GM19455 (cell line): ENCODE results near the gene RAB40AL.
"Not testable (repeated sequence)": the region's sequence is repeated elsewhere in the genome, so short reads cannot be mapped to it uniquely, and the experiment has no call there.

Experiments used
- ATAC-seq: cut with Tn5 transposase; IDR thresholded peaks from one replicate; pipeline ENCODE4 v1.9.1; 2021; ENCODE audit not compliant: unreplicated experiment

The RAB40AL gene, protein sequence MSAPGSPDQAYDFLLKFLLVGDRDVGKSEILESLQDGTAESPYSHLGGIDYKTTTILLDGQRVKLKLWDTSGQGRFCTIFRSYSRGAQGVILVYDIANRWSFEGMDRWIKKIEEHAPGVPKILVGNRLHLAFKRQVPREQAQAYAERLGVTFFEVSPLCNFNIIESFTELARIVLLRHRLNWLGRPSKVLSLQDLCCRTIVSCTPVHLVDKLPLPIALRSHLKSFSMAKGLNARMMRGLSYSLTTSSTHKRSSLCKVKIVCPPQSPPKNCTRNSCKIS

GRCh38 chrX:102936972-102937371 is at the start of gene RAB40AL:
RAB40AL (plus strand) TSS chrX:102937272; CDS start chrX:102937319, 47 bp downstream.
- ATAC-seq = not testable (repeated sequence)

- ATAC-seq = no peak
Observed at GRCh38 chrX:102887687-102888086, 49.4 kb upstream of the RAB40AL start.

GRCh38 chrX:102892103-102892502 is 45.0 kb upstream of the RAB40AL start:
- ATAC-seq = no peak

GRCh38 chrX:102899940-102900916 is 36.8 kb upstream of the RAB40AL start:
- ATAC-seq = peak; percentile 91

GRCh38 chrX:102902355-102902754 is 34.7 kb upstream of the RAB40AL start:
- ATAC-seq = no peak

DNA sequence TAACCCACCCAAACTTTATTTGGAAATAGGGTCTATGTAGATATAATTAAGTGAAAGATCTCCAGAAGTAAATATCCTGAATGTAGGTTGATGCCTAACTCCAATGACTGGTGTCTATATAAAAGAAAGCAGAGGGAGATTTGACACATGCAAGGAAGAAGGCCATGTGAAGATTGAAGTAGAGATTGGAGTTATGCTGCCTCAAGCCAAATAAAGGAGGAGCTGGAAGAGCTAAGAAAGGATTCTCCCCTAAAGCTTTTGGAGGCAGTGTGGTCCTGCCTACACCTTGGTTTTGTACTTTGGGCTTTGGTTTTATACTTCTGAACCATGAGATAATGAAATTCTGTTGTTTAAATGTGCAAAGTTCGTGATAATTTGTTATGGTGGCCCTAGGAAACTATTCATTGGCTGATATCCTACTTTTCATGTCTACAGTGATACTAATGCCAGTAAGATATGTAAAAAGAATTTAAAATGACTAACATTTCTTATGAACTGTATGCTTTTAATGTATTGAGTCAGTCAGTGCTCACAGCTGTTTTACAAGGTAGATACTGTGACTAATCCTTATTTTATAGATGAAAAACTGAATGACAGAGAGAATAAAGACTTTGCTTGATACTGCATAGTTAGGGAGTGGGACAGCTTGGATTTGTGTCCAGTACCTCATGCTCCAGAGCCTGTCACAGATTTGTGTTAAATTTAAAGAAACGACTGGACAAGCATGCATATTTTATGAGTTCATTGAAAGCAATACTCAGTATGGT is 5.9 kb upstream of the RAB40AL start:
- ATAC-seq = no peak

- ATAC-seq = no peak
Observed at GRCh38 chrX:102934624-102935023, 2.4 kb upstream of the RAB40AL start.

DNA sequence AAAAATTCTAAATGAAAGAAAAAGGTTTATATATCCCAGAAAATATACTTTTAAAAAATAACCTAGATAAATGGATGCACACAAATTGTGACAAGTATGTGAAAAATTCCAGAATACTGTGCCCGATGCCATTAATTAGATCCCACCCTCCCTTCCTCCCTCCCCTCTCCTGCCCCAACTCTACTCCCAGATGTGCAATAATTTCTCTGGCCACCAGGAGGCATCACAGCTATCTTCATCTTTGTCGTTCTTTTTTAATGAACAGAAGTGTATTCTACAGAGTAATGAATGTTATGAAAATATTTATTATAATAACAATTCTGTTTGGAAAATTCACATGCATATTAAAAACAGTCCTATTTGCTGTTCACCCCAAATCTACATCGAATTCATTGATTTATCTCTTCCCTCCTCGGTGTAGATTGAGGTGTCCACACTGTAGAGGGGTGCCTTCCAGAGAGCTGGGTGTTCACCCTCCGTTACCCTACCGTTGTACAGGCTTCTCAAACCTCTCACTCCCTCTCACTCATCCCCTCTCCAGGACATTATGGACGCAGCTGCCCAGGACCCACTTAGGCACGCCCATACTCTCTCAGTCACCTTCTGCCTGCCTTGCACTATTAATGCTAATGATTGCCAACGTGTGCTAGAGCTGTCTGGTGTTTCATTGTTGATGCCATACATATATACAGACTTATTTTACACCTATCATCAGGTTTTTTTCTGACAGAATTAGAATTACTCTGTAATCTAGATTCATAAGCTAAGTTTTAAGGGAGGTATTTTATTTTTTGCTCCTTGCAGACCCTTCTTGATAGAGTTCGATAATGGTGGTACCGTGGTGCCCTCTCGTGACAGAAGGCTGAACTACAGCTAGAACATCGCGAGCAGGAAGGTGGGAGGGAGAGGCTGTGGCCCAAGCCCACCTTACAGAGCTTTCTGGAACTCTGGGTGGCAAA is 14.1 kb downstream of the RAB40AL start:
- ATAC-seq = no peak

- ATAC-seq = no peak
Observed at GRCh38 chrX:102957751-102958150, 20.7 kb downstream of the RAB40AL start.

- ATAC-seq = no peak
Observed at GRCh38 chrX:102958794-102959193, 21.7 kb downstream of the RAB40AL start.

- no peak for ATAC-seq
Observed at GRCh38 chrX:102959471-102959870, 22.4 kb downstream of the RAB40AL start.

DNA sequence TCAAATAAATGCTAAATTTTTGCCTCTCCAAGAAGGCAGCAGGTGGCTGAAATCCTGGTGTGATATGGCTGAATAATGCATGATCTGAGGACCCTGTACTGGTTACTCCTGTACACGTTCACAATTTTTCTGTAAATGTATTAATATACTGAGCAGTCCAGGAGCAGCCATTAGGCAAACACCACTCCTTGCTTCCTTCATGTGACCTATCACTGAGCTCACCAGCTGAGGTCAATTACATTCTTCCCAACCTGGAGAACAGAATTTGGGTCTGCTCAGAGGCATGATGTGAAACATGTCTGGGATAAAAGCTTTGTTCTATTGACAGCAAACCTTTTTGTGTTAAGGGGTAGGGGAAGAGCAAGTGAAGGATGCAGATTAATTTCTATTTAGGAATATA is 26.9 kb downstream of the RAB40AL start:
- ATAC-seq = no peak

GRCh38 chrX:102964940-102965339 is 27.9 kb downstream of the RAB40AL start:
- ATAC-seq = no peak

DNA sequence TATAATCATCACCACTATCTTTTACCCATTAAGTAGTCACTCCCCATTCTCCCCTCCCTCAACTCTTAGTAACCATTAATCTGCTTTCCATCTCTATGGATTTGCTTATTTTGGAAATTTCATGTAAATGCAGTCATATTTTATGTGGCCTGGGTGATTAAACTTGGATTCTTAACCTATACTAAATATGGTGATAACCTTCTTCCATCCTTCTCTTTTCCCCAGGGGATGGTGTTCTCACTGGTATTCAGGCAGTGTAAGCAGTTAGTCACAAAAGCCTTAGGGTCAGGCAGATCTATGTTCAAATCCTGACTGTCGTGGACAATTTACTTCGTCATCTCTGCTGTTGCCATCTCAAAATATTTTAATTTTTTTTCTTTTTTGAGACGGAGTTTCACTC is 29.6 kb downstream of the RAB40AL start:
- no peak for ATAC-seq

DNA sequence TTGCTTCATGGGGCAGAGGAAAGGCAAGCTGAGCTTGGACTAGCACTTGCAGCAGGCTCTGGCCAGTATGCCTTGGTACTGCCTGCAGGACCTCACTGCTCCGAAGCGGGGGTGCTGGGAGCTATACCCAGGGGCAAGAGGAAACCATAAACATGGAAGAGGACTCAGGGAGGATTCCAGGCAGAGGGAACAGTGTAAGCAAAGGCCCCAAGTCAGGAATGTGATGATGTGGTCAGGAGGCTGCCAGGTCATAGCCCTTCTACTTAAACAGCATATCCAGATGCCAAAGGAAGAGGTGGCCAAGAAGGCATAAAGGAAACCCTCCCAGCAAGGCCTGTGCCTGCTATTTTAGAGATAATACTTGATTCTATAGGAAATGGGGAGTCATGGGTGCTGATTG is 31.1 kb downstream of the RAB40AL start:
- ATAC-seq = no peak

DNA sequence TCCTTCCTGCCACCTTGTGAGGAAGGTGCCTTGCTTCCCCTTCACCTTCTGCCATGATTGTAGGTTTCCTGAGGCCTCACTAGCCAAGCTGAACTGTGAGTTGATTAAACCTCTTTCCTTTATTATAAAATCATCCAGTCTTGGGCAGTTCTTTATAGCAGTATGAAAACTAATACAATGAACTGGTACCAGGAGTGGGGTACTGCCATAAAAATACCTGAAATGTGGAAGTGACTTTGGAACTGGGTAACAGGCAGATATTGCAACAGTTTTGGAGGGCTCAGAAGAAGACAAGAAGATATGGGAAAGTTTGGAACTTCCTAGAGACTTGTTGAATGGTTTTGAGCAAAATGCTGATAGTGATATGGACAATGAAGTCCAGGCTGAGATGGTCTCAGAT is 34.5 kb downstream of the RAB40AL start:
- not testable (repeated sequence) for ATAC-seq

DNA sequence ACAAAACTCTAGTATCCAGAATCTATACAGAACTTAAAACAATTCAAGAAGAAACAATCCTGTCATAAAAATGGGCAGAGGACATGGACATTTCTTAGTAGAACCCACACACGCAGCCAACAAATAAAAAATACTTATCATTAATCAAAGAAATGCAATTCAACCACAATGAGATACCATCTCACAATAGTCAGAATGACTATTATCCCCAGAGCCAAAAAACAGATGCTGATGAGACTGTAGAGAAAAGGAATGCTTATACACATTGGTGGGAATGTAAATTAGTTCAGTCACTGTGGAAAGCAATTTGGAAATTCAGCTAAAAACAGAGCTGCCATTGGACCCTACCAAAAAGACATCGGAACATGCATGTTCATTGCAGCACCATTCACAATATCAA is 37.9 kb downstream of the RAB40AL start:
- no peak for ATAC-seq

DNA sequence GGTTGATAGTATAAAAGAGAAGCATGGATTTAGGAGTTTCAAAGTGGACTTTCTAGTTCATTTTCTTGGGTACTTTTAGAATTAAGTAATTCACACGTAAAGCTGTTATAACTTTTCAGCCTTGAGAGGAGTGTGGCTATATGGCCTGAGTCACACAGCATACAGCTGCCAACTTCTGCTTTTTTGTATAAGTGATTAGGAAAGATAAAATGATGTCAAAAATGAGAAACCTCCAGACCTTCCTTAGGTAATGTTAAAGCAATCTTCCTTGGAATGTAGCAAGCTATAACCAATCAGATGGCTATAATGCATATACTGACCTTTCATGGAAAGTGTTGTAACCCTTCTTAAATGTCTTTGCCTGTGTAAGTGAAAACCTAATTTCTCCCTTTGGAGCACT is 39.2 kb downstream of the RAB40AL start:
- ATAC-seq = no peak

DNA sequence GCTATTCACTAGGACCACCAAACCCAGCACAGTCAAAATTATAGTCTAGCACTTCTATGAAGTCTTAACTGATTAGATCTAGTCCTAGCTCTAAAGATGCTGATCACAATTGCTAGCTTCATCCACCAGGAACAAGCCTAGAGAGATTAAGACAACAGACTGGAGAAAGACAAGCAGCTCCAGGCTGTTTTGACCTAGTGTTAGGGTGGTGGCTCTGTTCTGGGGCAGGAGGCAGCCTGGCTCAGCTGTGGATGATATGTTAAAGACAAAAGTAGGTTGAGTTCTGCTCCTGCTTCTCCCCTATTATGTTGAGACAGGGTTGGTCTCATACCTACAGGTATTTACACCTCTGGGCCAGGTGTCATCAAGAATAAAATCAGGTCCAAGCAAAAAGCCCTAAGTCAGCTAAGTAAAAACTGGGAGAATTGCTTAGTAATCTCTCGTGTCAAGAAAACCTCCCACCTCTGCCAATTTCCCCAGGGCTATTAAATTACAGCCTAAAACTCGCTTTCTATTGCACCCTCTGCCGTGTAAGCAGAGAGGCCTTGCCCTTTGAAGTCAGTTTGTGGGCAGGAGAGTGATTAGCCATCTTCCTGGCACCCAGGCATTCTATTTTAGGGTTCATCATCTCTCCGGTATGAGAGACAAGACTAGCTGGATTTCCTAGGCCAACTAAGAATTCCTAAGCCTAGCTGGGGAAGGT is 39.9 kb downstream of the RAB40AL start:
- ATAC-seq = no peak

- no peak for ATAC-seq
Observed at GRCh38 chrX:102978594-102978993, 41.5 kb downstream of the RAB40AL start.
